A204.1 (cell line): ENCODE data around the gene CCNYL1.
"Not testable (repeated sequence)": the region's sequence is repeated elsewhere in the genome, so short reads cannot be mapped to it uniquely, and the experiment has no call there.

Experiments
- FAIRE-seq: peaks from 2 replicates; lab custom pipeline; 2012; peaks lifted over from hg19 to GRCh38; lab: Jason Lieb, UNC

CCNYL1 gene

GRCh38 chr2:207697411-207697810, 14.0 kb upstream of the CCNYL1 start:
- FAIRE-seq = no peak

- no peak for FAIRE-seq
Observed at GRCh38 chr2:207698301-207698700, 13.1 kb upstream of the CCNYL1 start.

DNA sequence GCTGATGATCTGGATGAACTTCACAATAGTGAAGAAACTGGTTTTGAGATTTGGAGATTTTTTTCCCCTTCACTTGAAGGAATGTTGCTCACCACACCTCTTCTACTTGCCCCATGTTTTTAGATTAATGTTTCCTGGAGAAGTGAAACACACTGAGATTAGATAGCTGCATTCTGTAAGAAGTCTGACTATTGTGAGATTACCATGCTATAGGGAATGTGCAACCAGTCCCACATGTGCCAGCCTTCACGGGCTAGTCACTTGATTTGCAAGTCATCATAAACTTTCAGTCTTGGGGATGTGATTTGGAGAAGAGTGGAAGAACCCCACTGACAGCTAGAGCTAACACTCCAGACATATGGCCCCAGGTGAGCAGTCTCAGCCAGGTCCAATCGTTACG, 7.4 kb upstream of the CCNYL1 start:
- FAIRE-seq = no peak

DNA sequence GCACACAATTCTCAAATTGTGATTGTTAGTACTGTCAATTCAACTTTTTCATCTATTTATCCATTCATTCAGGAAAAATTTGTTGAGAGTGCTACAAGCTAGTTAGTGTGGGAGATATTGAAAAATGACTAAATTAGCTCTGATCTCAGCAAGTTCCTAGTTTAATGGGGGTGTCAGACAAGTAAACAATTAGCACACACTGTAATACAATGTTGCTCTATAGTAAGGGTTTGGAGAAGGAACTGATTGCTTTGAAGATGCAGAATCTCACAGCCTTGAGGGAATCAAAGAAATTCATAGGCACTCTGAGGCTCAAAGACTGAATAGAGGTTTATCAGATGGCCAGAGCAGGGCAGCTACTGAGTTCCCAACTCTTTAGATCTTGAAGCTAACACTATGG, 6.8 kb upstream of the CCNYL1 start:
- FAIRE-seq = no peak

DNA sequence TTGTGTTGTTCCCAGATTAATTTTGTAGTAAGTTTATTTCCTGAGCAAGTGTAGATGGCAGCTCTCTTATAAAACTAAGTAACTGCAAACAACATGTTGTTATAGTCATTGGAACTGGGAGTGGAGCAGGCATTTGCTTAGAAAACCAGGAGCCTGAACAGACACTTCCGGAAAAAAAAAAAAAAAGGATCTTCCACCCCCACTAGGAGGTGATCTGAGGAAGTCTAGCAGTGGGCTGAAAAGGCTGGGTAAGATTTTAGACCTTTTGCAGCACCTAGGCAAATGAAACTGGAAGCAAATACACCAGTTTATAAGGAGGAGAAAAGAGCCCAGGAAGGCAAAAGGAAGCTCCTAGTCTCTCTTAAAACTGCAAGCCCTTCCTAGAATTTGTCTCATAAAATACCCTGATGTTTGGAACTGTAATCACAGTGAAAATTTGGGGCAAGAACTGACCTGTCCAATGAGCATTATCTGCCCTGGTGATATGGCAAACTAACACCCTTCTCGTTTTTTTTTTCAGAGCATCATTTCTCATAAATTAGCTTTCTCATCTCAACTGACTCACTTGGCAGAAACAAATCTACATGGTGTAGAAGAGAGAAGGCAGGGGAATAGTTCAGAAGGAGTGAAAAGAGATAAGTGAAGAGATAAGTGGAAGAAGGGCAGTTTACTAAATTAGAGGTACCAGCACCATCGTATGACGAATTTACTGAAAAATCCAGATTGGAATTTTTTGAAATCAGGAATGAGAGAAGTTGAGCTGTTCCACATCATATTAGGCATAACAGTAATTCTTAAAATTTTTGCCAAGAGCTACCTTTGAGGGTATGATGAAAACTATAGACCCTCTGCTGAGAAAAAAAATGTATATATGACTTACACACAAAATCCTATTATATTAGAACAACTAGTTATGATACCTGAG, 4.2 kb upstream of the CCNYL1 start:
- FAIRE-seq = no peak

- no peak for FAIRE-seq
Observed at GRCh38 chr2:207711750-207712530, 500 bp downstream of the CCNYL1 start.

DNA sequence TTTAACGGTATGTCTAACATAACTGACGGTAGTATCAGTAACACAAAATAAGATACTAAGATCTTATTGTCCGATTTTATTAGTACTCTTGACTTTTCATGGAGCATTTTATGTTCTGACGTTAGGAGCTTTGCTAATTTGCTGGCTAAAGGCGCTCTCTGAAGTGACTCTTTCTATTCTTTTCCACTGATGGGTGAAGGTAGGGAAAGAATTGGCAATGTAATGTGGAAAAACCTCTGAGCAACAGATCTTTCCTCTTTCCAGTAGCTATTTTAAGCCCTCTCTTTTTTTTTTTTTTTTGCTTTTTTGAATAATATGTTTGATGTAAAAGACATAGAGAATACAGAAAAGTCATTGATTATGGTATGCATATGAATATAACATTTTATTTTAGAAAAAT, 4.6 kb downstream of the CCNYL1 start:
- no peak for FAIRE-seq

DNA sequence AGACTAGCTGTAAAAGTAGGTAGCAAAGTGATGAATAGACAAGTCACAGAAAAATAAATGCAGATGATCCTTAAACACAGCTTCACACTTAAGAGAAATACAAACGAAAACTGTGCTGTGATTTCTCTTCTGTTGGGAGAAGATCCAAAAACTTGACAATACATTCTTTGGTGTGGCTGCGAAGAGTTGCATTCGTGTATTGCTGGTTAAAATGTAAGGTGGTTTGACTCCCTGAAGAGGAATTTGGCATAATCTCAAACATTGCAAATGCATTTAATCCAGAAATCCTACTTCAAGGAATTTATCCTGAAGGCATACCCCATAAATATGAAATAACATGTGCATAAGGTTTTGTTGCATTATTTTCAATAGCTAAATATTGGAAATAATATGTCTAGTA, 7.1 kb downstream of the CCNYL1 start:
- no peak for FAIRE-seq

GRCh38 chr2:207719008-207719407, 7.6 kb downstream of the CCNYL1 start:
- no peak for FAIRE-seq

DNA sequence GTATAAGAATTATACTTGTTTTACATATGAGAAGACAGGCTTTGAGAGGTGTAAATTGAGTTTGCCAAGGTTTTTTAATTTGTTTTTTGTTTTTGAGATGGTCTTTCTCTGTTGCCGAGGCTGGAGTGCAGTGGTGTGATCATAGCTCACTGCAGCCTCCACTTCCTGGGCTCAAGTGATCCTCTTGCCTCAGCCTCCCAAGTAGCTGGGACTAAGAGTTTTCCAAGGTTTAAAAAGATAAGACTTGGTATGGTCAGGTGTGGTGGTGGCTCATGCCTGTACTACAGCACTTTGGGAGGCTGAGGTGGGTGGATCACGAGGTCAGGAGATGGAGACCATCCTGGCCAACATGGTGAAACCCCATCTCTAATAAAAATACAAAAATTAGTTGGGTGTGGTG, 8.2 kb downstream of the CCNYL1 start:
- FAIRE-seq = not testable (repeated sequence)

DNA sequence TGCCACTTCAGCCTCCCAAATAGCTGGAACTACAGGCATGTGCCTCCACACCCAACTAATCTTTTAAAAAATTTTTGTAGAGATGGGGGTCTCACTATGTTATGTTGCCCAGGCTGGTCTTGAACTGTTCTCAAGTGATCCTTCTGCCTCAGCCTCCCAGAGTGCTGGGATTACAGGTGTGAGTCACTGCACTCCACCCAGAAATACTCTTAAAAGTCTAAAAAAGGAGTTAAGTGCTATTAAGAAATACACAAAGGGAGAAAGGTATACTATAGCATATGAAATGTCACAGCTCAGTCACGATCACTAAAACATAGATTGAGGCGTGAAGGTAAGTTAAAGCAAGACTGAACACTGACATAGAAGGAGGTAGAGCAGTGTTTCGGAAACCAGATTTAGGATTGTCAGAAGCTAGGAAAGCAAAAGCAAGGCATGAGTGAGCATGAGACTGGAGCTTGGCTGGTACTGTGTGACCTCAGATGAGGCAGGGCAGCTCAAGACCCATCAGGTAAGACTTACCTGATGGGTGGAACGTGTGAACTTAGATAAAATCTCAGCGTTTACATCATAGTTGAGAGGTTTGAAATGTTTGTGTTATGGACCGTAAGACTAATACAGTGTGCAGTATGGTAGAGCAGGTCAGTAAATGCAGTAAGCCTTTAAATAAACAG, 9.2 kb downstream of the CCNYL1 start:
- FAIRE-seq = no peak

GRCh38 chr2:207722773-207723424, 11.5 kb downstream of the CCNYL1 start:
- FAIRE-seq = no peak

GRCh38 chr2:207723425-207723787, 12.0 kb downstream of the CCNYL1 start:
- not testable (repeated sequence) for FAIRE-seq

GRCh38 chr2:207724113-207724512, 12.7 kb downstream of the CCNYL1 start:
- FAIRE-seq = no peak

- no peak for FAIRE-seq
Observed at GRCh38 chr2:207725873-207726578, 14.6 kb downstream of the CCNYL1 start.

GRCh38 chr2:207727261-207727660, 15.8 kb downstream of the CCNYL1 start:
- no peak for FAIRE-seq

GRCh38 chr2:207729465-207729998, 18.1 kb downstream of the CCNYL1 start:
- FAIRE-seq = no peak

GRCh38 chr2:207731138-207731537, 19.7 kb downstream of the CCNYL1 start:
- peak; percentile 53 for FAIRE-seq

- no peak for FAIRE-seq
Observed at GRCh38 chr2:207733597-207734240, 22.3 kb downstream of the CCNYL1 start.

DNA sequence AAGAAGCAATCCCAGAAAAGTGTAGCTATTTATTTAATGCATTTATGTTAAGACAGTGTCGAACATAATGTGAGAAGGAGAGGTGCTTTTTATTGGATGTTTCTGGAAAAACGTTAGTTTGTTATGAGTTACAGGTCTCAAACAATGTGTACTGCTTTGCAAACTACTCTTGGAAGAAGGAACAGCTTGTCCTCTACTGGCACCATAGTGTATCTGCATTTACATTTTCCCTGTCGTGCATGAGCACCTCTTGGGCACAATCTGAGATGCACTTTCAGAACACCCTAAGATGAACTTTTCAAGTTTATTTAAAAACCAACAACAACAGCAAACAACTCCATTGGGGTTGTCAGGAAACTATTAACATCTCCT, 22.8 kb downstream of the CCNYL1 start:
- FAIRE-seq = peak; percentile 89
